HUES48 (cell line): Measurements from ENCODE around the gene FNDC3B.

ENCODE experiments used
- H3K27ac ChIP-seq: one replicate; pipeline ENCODE4 v1.7.0; 2013; ENCODE audit warnings: low read depth, low read length, inconsistent platforms
- H3K27me3 ChIP-seq: 2 replicates; pipeline ENCODE4 v1.6.1; 2013; ENCODE audit warnings: mild to moderate bottlenecking, low read length; ENCODE audit not compliant: control insufficient read depth, insufficient read depth
- H3K36me3 ChIP-seq: 2 replicates; pipeline ENCODE4 v1.6.1; 2013; ENCODE audit warnings: low read length; ENCODE audit not compliant: control insufficient read depth, insufficient read depth
- H3K4me1 ChIP-seq: 2 replicates; pipeline ENCODE4 v1.6.1; 2013; ENCODE audit warnings: mild to moderate bottlenecking, low read length; ENCODE audit not compliant: control insufficient read depth, insufficient read depth
- H3K4me3 ChIP-seq: 2 replicates; pipeline ENCODE4 v1.5.1; 2013; ENCODE audit warnings: mild to moderate bottlenecking, low read depth, low read length
- H3K9ac ChIP-seq: 2 replicates; pipeline ENCODE4 v1.6.1; 2013; ENCODE audit warnings: mild to moderate bottlenecking, low read depth, low read length, moderate library complexity
- H3K9me3 ChIP-seq: 2 replicates; pipeline ENCODE4 v1.6.1; 2013; ENCODE audit warnings: low read length; ENCODE audit not compliant: control insufficient read depth, insufficient read depth

FNDC3B gene

GRCh38 chr3:172074586-172074985 is 35.2 kb downstream of the FNDC3B start:
- Histone ChIP-seq H3K27me3 (no peaks in the 10 kb centered on the region), H3K4me3 (no peak overlapping the region), H3K27ac (no peak overlapping the region), H3K36me3 (no peaks in the 10 kb centered on the region), H3K9me3 (no peaks in the 10 kb centered on the region), H3K9ac (no peak overlapping the region), H3K4me1 (peaks cover 41% of the 10 kb centered on the region)

GRCh38 chr3:172076212-172076611 is 36.8 kb downstream of the FNDC3B start:
- Histone ChIP-seq H3K9me3 (no peaks in the 10 kb centered on the region), H3K36me3 (no peaks in the 10 kb centered on the region), H3K4me1 (peaks cover 28% of the 10 kb centered on the region), H3K4me3 (no peak overlapping the region), H3K9ac (no peak overlapping the region), H3K27me3 (no peaks in the 10 kb centered on the region), H3K27ac (no peak overlapping the region)

GRCh38 chr3:172077197-172077757 is 37.9 kb downstream of the FNDC3B start:
- no peaks in the 10 kb centered on the region for H3K27me3 ChIP-seq
- no peaks in the 10 kb centered on the region for H3K36me3 ChIP-seq
- H3K4me3 ChIP-seq = no peak overlapping the region
- H3K27ac ChIP-seq = no peak overlapping the region
- no peak overlapping the region for H3K9ac ChIP-seq
- peaks cover 22% of the 10 kb centered on the region for H3K4me1 ChIP-seq
- H3K9me3 ChIP-seq = no peaks in the 10 kb centered on the region

- H3K4me3 ChIP-seq = no peak overlapping the region
- no peak overlapping the region for H3K27ac ChIP-seq
- peaks cover 8% of the 10 kb centered on the region; the same call in 1 of the 2 replicates for H3K36me3 ChIP-seq
- no peaks in the 10 kb centered on the region for H3K27me3 ChIP-seq
- no peak overlapping the region for H3K9ac ChIP-seq
- peaks cover 22% of the 10 kb centered on the region for H3K4me1 ChIP-seq
- H3K9me3 ChIP-seq = no peaks in the 10 kb centered on the region
Observed at GRCh38 chr3:172078244-172078643, 38.9 kb downstream of the FNDC3B start.

GRCh38 chr3:172078721-172079120 is 39.3 kb downstream of the FNDC3B start:
- H3K9me3 ChIP-seq = no peaks in the 10 kb centered on the region
- H3K27me3 ChIP-seq = no peaks in the 10 kb centered on the region
- no peak overlapping the region for H3K9ac ChIP-seq
- H3K4me1 ChIP-seq = peaks cover 19% of the 10 kb centered on the region
- H3K4me3 ChIP-seq = no peak overlapping the region
- H3K36me3 ChIP-seq = peaks cover 10% of the 10 kb centered on the region; the same call in 1 of the 2 replicates
- no peak overlapping the region for H3K27ac ChIP-seq

GRCh38 chr3:172079326-172079976 is 40.1 kb downstream of the FNDC3B start:
- peaks cover 14% of the 10 kb centered on the region for H3K4me1 ChIP-seq
- no peak overlapping the region for H3K9ac ChIP-seq
- no peak overlapping the region for H3K27ac ChIP-seq
- H3K36me3 ChIP-seq = peaks cover 10% of the 10 kb centered on the region; the same call in 1 of the 2 replicates
- H3K4me3 ChIP-seq = no peak overlapping the region
- no peaks in the 10 kb centered on the region for H3K9me3 ChIP-seq
- no peaks in the 10 kb centered on the region for H3K27me3 ChIP-seq

GRCh38 chr3:172080503-172080902 is 41.1 kb downstream of the FNDC3B start:
- no peak overlapping the region for H3K9ac ChIP-seq
- peaks cover 10% of the 10 kb centered on the region; the same call in 1 of the 2 replicates for H3K36me3 ChIP-seq
- no peak overlapping the region for H3K4me3 ChIP-seq
- H3K27ac ChIP-seq = no peak overlapping the region
- peaks cover 10% of the 10 kb centered on the region for H3K4me1 ChIP-seq
- H3K27me3 ChIP-seq = no peaks in the 10 kb centered on the region
- no peaks in the 10 kb centered on the region for H3K9me3 ChIP-seq

- Histone ChIP-seq H3K4me3 (no peak overlapping the region), H3K36me3 (peaks cover 10% of the 10 kb centered on the region; the same call in 1 of the 2 replicates), H3K4me1 (peaks cover 15% of the 10 kb centered on the region), H3K9ac (no peak overlapping the region), H3K27me3 (no peaks in the 10 kb centered on the region), H3K27ac (no peak overlapping the region), H3K9me3 (no peaks in the 10 kb centered on the region)
Observed at GRCh38 chr3:172082269-172082668, 42.9 kb downstream of the FNDC3B start.

- no peaks in the 10 kb centered on the region for H3K9me3 ChIP-seq
- no peak overlapping the region for H3K9ac ChIP-seq
- no peak overlapping the region for H3K4me3 ChIP-seq
- no peak overlapping the region for H3K27ac ChIP-seq
- peaks cover 22% of the 10 kb centered on the region for H3K4me1 ChIP-seq
- peaks cover 10% of the 10 kb centered on the region; the same call in 1 of the 2 replicates for H3K36me3 ChIP-seq
- H3K27me3 ChIP-seq = no peaks in the 10 kb centered on the region
Observed at GRCh38 chr3:172082820-172083513, 43.6 kb downstream of the FNDC3B start.

- no peaks in the 10 kb centered on the region for H3K27me3 ChIP-seq
- peaks cover 21% of the 10 kb centered on the region for H3K4me1 ChIP-seq
- H3K9ac ChIP-seq = no peak overlapping the region
- peaks cover 10% of the 10 kb centered on the region; the same call in 1 of the 2 replicates for H3K36me3 ChIP-seq
- H3K27ac ChIP-seq = no peak overlapping the region
- no peaks in the 10 kb centered on the region for H3K9me3 ChIP-seq
- no peak overlapping the region for H3K4me3 ChIP-seq
Observed at GRCh38 chr3:172083995-172084409, 44.6 kb downstream of the FNDC3B start.
